Bone marrow (tissue), 2 donors: ENCODE measurements around the gene KHDC4.
A peak's percentile ranks its signal among the peaks of the same experiment; 100 is the strongest.

Source experiments
- DNase-seq, 2 donors: peaks; one replicate each; lab custom pipeline; 2025; lab: John Stamatoyannopoulos, UW

KHDC4 gene

GRCh38 chr1:155969377-155969791, 35.2 kb upstream of the KHDC4 start:
- no peak for DNase-seq

- DNase-seq, result no peak
These were observed 34.5 kb upstream of the KHDC4 start for GRCh38 chr1:155968670-155969069.

- DNase-seq, result no peak
These were observed 33.8 kb upstream of the KHDC4 start for GRCh38 chr1:155968051-155968400.

GRCh38 chr1:155967341-155968050, 33.3 kb upstream of the KHDC4 start:
- DNase-seq, result peak in 1 of 2 donors; percentile 64

- DNase-seq, result no peak
These were observed 32.5 kb upstream of the KHDC4 start for GRCh38 chr1:155966750-155967149.

GRCh38 chr1:155966135-155966534, 31.9 kb upstream of the KHDC4 start:
- DNase-seq, result no peak

- no peak for DNase-seq
These were observed 30.0 kb upstream of the KHDC4 start for GRCh38 chr1:155964193-155964592.

GRCh38 chr1:155962599-155963211, 28.5 kb upstream of the KHDC4 start:
- no peak for DNase-seq

GRCh38 chr1:155961937-155962336, 27.7 kb upstream of the KHDC4 start:
- DNase-seq, result peak; percentile 34 to 41

GRCh38 chr1:155960081-155960745, 26.0 kb upstream of the KHDC4 start:
- no peak for DNase-seq

- no peak for DNase-seq
These were observed 23.2 kb upstream of the KHDC4 start for GRCh38 chr1:155957411-155957915.

GRCh38 chr1:155954645-155955044, 20.4 kb upstream of the KHDC4 start:
- no peak for DNase-seq

- DNase-seq, result no peak
These were observed 18.3 kb upstream of the KHDC4 start for GRCh38 chr1:155952505-155952890.

- no peak for DNase-seq
These were observed 17.7 kb upstream of the KHDC4 start for GRCh38 chr1:155951753-155952504.

- no peak for DNase-seq
These were observed 16.6 kb upstream of the KHDC4 start for GRCh38 chr1:155950829-155951228.

- no peak for DNase-seq
These were observed 13.5 kb upstream of the KHDC4 start for GRCh38 chr1:155947741-155948140.

- no peak for DNase-seq
These were observed 13.1 kb upstream of the KHDC4 start for GRCh38 chr1:155947292-155947691.

GRCh38 chr1:155946633-155947219, 12.5 kb upstream of the KHDC4 start:
- no peak for DNase-seq

- no peak for DNase-seq
These were observed 10.2 kb upstream of the KHDC4 start for GRCh38 chr1:155944444-155944799.

GRCh38 chr1:155942578-155943141, 8.4 kb upstream of the KHDC4 start:
- no peak for DNase-seq

GRCh38 chr1:155941845-155942531, 7.8 kb upstream of the KHDC4 start:
- DNase-seq, result no peak
